HG03469 (cell line): ENCODE measurements around the gene NBPF11.
"Not testable (repeated sequence)": the region's sequence is repeated elsewhere in the genome, so short reads cannot be mapped to it uniquely, and the experiment has no call there.

ENCODE experiments used
- ATAC-seq: cut with Tn5 transposase; IDR thresholded peaks from one replicate; pipeline ENCODE4 v1.9.1; 2021; ENCODE audit warnings: mild to moderate bottlenecking, moderate library complexity, moderate number of reproducible peaks; ENCODE audit not compliant: unreplicated experiment

The NBPF11 gene

GRCh38 chr1:148151911-148152656 is at the start of gene NBPF11:
Gene NBPF11 (minus strand): TSS chr1:148152281. CDS start chr1:148127003, 25,278 bp downstream.
- ATAC-seq: peak; percentile 66

GRCh38 chr1:148197396-148197795 is 45.3 kb upstream of the NBPF11 start:
- not testable (repeated sequence) for ATAC-seq

GRCh38 chr1:148196949-148197348 is 44.9 kb upstream of the NBPF11 start:
- ATAC-seq: not testable (repeated sequence)

- not testable (repeated sequence) for ATAC-seq
These were observed 43.0 kb upstream of the NBPF11 start for GRCh38 chr1:148195115-148195514.

- not testable (repeated sequence) for ATAC-seq
These were observed 36.7 kb upstream of the NBPF11 start for GRCh38 chr1:148188768-148189167.

GRCh38 chr1:148178682-148179081 is 26.6 kb upstream of the NBPF11 start:
- not testable (repeated sequence) for ATAC-seq

GRCh38 chr1:148175414-148175813 is 23.3 kb upstream of the NBPF11 start:
- ATAC-seq: not testable (repeated sequence)

GRCh38 chr1:148171995-148172394 is 19.9 kb upstream of the NBPF11 start:
- ATAC-seq: not testable (repeated sequence)

- ATAC-seq: no peak
These were observed 14.7 kb upstream of the NBPF11 start for GRCh38 chr1:148166558-148167492.

- no peak for ATAC-seq
These were observed 10.3 kb upstream of the NBPF11 start for GRCh38 chr1:148162363-148162762.

- no peak for ATAC-seq
These were observed 9.2 kb upstream of the NBPF11 start for GRCh38 chr1:148161053-148161901.

GRCh38 chr1:148160343-148161052 is 8.4 kb upstream of the NBPF11 start:
- ATAC-seq: no peak

GRCh38 chr1:148160048-148160342 is 7.9 kb upstream of the NBPF11 start:
- no peak for ATAC-seq

GRCh38 chr1:148158341-148159003 is 6.4 kb upstream of the NBPF11 start:
- no peak for ATAC-seq

GRCh38 chr1:148157803-148158202 is 5.7 kb upstream of the NBPF11 start:
- ATAC-seq: not testable (repeated sequence)

GRCh38 chr1:148155494-148156275 is 3.6 kb upstream of the NBPF11 start:
- ATAC-seq: peak; percentile 27

GRCh38 chr1:148152795-148153194 is 714 bp upstream of the NBPF11 start:
- ATAC-seq: not testable (repeated sequence)

- not testable (repeated sequence) for ATAC-seq
These were observed 686 bp downstream of the NBPF11 start for GRCh38 chr1:148151371-148151819.

- not testable (repeated sequence) for ATAC-seq
These were observed 1.1 kb downstream of the NBPF11 start for GRCh38 chr1:148150945-148151344.
